K562 (cell line): ENCODE measurements around the gene HBG1. TPM values are rescaled to one million over a fixed set of nuclear protein-coding genes. Genes with fewer than 3 reads are reported as not detected.

Experiments used
- BCLAF1 ChIP-seq, 2 experiments: fragments of 450-650 bp in 1 of 2; IDR thresholded peaks; 2 replicates each; pipeline ENCODE4 v1.6.1; 2011 to 2017; ENCODE audit warnings: low read depth in 2 of 2, antibody characterized with exemption in 1 of 2, borderline replicate concordance in 1 of 2, low read length in 1 of 2, mild to moderate bottlenecking in 1 of 2, mixed read lengths in 1 of 2; ENCODE audit not compliant: control insufficient read depth in 1 of 2
- CAMTA2 ChIP-seq: fragments of 250-450 bp; sonication (Bioruptor Pico); conservative IDR thresholded peaks from 2 replicates; pipeline ENCODE4 v1.5.1; 2022
- CBFA2T2 ChIP-seq: fragments of 450-650 bp; conservative IDR thresholded peaks from 2 replicates; pipeline ENCODE4 v1.6.1; 2017; ENCODE audit warnings: mild to moderate bottlenecking
- DDX20 ChIP-seq: fragments of 450-650 bp; IDR thresholded peaks from 2 replicates; pipeline ENCODE4 v1.6.1; 2016; ENCODE audit warnings: missing genetic modification characterization, low read depth, mild to moderate bottlenecking, missing compliant biosample characterization, moderate library complexity
- EGR1 ChIP-seq: fragments of 450-650 bp; conservative IDR thresholded peaks from 2 replicates; pipeline ENCODE4 v1.6.1; 2017; ENCODE audit warnings: mild to moderate bottlenecking
- HDAC1 ChIP-seq, 2 experiments: fragments of 450-650 bp; IDR thresholded peaks; 2 replicates each; pipeline ENCODE4 v1.6.1; 2016 to 2017; ENCODE audit warnings: inconsistent platforms in 1 of 2, mild to moderate bottlenecking in 1 of 2, moderate library complexity in 1 of 2
- L3MBTL2 ChIP-seq: fragments of 450-650 bp; IDR thresholded peaks from 2 replicates; pipeline ENCODE4 v1.6.1; 2016; ENCODE audit warnings: mild to moderate bottlenecking, moderate library complexity
- MEIS2 ChIP-seq: fragments of 450-650 bp; IDR thresholded peaks from 2 replicates; pipeline ENCODE4 v1.6.1; 2014; ENCODE audit warnings: mild to moderate bottlenecking; ENCODE audit not compliant: partially characterized antibody
- NEUROD1 ChIP-seq: fragments of 150-350 bp; IDR thresholded peaks from 2 replicates; pipeline ENCODE4 v1.6.1; 2014; ENCODE audit warnings: borderline replicate concordance, low read length, low read depth; ENCODE audit not compliant: partially characterized antibody
- POLR2A ChIP-seq: fragments of 450-650 bp; conservative IDR thresholded peaks from 2 replicates; pipeline ENCODE4 v1.6.1; 2016
- RAD51 ChIP-seq: fragments of 450-650 bp; IDR thresholded peaks from 2 replicates; pipeline ENCODE4 v1.7.1; 2016; ENCODE audit warnings: low read depth, mild to moderate bottlenecking, borderline replicate concordance
- SMARCE1 ChIP-seq: fragments of 450-650 bp; IDR thresholded peaks from 2 replicates; pipeline ENCODE4 v1.7.1; 2016; ENCODE audit warnings: mild to moderate bottlenecking
- SP1 ChIP-seq: sonication (generic); formaldehyde crosslinking; IDR thresholded peaks from 2 replicates; pipeline ENCODE4 v1.8.1; 2022; ENCODE audit warnings: mild to moderate bottlenecking, missing genetic modification reagents
- SRSF3 ChIP-seq: fragments of 200-400 bp; formaldehyde crosslinking; IDR thresholded peaks from 2 replicates; pipeline ENCODE4 v1.6.1; 2016; ENCODE audit warnings: mild to moderate bottlenecking, low read length, moderate library complexity; ENCODE audit not compliant: insufficient read depth
- TAF1 ChIP-seq: IDR thresholded peaks from 2 replicates; pipeline ENCODE4 v1.6.1; 2011; ENCODE audit warnings: mild to moderate bottlenecking, low read length, moderate library complexity; ENCODE audit not compliant: insufficient read depth, control insufficient read depth, severe bottlenecking; ENCODE audit errors: extremely low read depth
- TAF15 ChIP-seq: fragments of 200-400 bp; formaldehyde crosslinking; IDR thresholded peaks from 2 replicates; pipeline ENCODE4 v1.6.1; 2017; ENCODE audit warnings: mild to moderate bottlenecking, low read depth, low read length, moderate library complexity
- TBL1XR1 ChIP-seq, 2 experiments: IDR thresholded peaks; 2 replicates each; pipeline ENCODE4 v1.6.1; 2012; ENCODE audit warnings: improper control_type of control experiment in 2 of 2, low read length in 2 of 2, mild to moderate bottlenecking in 1 of 2
- THRAP3 ChIP-seq: fragments of 450-650 bp; IDR thresholded peaks from 2 replicates; pipeline ENCODE4 v1.6.1; 2016; ENCODE audit warnings: mild to moderate bottlenecking, inconsistent platforms, borderline replicate concordance
- ZNF324 ChIP-seq: fragments of 250-450 bp; sonication (Bioruptor Pico); IDR thresholded peaks from 2 replicates; pipeline ENCODE4 v1.4.0; 2020; ENCODE audit warnings: mild to moderate bottlenecking
- ZNF444 ChIP-seq: fragments of 250-450 bp; sonication (Bioruptor Pico); IDR thresholded peaks from 2 replicates; pipeline ENCODE4 v1.4.0; 2020; ENCODE audit warnings: mild to moderate bottlenecking, moderate library complexity
- ZNF507 ChIP-seq: conservative IDR thresholded peaks from 2 replicates; pipeline ENCODE4 v1.6.1; 2017; ENCODE audit warnings: missing genetic modification characterization, missing compliant biosample characterization
- ZNF707 ChIP-seq: fragments of 250-450 bp; sonication (Bioruptor Pico); conservative IDR thresholded peaks from 2 replicates; pipeline ENCODE4 v1.8.0; 2022; ENCODE audit warnings: inconsistent platforms, mild to moderate bottlenecking, moderate library complexity
- polyA plus RNA-seq, 8 experiments: library from polyadenylated mRNA; depleted of rRNA in 4 of 8; stranded (reverse) in 5 of 8; unstranded in 3 of 8; fragments of >200 nt; fragmentation: Nextera tagmentation in 2 of 8; fragmentation: Illumina TruSeq in 1 of 8; extraction: Ambion mirVana in 2 of 8; extraction: Trizol in 1 of 8; gene quantifications; 2 replicates each; pipeline versions ENCODE4 v1.2.1 to v1.2.3, GENCODE V29; 2011 to 2014; ENCODE audit warnings: inconsistent platforms in 1 of 8, missing spikeins in 1 of 8
- total RNA-seq, 7 experiments: library from RNA; depleted of rRNA in 6 of 7; stranded (reverse); fragments of >200 nt in 6 of 7; fragmentation: Illumina TruSeq in 2 of 7; extraction: Trizol in 2 of 7; gene quantifications; 2 replicates each; pipeline versions ENCODE4 v1.2.1 to v1.2.3, GENCODE V29; 2011 to 2021; ENCODE audit warnings: low replicate concordance in 1 of 7
- TF ChIP-seq, protein P1 (sequence below): sonication (generic); formaldehyde crosslinking; IDR thresholded peaks from 2 replicates; pipeline ENCODE4 v1.9.0; 2022; ENCODE audit warnings: mild to moderate bottlenecking, missing genetic modification reagents
- TF ChIP-seq, protein P2 (sequence below): fragments of 250-450 bp; sonication (Bioruptor Pico); IDR thresholded peaks from 2 replicates; pipeline ENCODE4 v1.8.0; 2022; ENCODE audit warnings: moderate library complexity, mild to moderate bottlenecking, inconsistent platforms
- TF ChIP-seq, protein P3 (sequence below): sonication (generic); formaldehyde crosslinking; IDR thresholded peaks from 2 replicates; pipeline ENCODE4 v1.8.0; 2022; ENCODE audit warnings: mild to moderate bottlenecking, missing genetic modification reagents

The HBG1 gene
- total and polyA plus RNA-seq, 9 of the 15 experiments (the other 6 are each of a cell fraction or from before 2014, with no cell fraction given): 1,066 to 16,338 (median 4,898) TPM

GRCh38 chr11:5246772-5247471, 2.7 kb downstream of the HBG1 start (continued):
- 0 out of 2 replicates have a peak, but pooled peaks have one; percentile 38 for TF ChIP-seq L3MBTL2
- no peak for TF ChIP-seq NEUROD1
- peak in 1 of 2 experiments; percentile 16; a peak in 1 of 4 replicates for TF ChIP-seq TBL1XR1 (IDR thresholded peaks at IDR 0.05; ENCODE audit: low read length in 2 of 2)
- no peak for TF ChIP-seq ZNF707 (CRISPR knock-in tag)
- no peak for TF ChIP-seq DDX20
- no peak for TF ChIP-seq POLR2A
- TF ChIP-seq, protein P1, sequence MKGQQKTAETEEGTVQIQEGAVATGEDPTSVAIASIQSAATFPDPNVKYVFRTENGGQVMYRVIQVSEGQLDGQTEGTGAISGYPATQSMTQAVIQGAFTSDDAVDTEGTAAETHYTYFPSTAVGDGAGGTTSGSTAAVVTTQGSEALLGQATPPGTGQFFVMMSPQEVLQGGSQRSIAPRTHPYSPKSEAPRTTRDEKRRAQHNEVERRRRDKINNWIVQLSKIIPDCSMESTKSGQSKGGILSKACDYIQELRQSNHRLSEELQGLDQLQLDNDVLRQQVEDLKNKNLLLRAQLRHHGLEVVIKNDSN: no peak
- TF ChIP-seq, protein P2, sequence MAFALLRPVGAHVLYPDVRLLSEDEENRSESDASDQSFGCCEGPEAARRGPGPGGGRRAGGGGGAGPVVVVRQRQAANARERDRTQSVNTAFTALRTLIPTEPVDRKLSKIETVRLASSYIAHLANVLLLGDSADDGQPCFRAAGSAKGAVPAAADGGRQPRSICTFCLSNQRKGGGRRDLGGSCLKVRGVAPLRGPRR: no peak
- TF ChIP-seq TAF1: peak; percentile 19
- TF ChIP-seq ZNF324 (CRISPR knock-in tag): no peak
- no peak for TF ChIP-seq TAF15
- no peak for TF ChIP-seq CAMTA2
- peak; percentile 62; the same call in 1 of the 2 replicates for TF ChIP-seq ZNF444
- TF ChIP-seq MEIS2: peak; percentile 67
- TF ChIP-seq CBFA2T2: no peak
- peak in 1 of 2 experiments; percentile 3; a peak in 1 of 4 replicates for TF ChIP-seq BCLAF1 (IDR thresholded peaks at IDR 0.05; ENCODE audit: borderline replicate concordance in 1 of 2, control insufficient read depth in 1 of 2, low read depth in 2 of 2, low read length in 1 of 2)
- TF ChIP-seq, protein P3, sequence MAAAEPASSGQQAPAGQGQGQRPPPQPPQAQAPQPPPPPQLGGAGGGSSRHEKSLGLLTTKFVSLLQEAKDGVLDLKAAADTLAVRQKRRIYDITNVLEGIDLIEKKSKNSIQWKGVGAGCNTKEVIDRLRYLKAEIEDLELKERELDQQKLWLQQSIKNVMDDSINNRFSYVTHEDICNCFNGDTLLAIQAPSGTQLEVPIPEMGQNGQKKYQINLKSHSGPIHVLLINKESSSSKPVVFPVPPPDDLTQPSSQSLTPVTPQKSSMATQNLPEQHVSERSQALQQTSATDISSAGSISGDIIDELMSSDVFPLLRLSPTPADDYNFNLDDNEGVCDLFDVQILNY (CRISPR knock-in tag): no peak
- TF ChIP-seq ZNF507 (tag): no peak
- peak; percentile 30; the same call in 1 of the 2 replicates for TF ChIP-seq THRAP3
- TF ChIP-seq HDAC1 (IDR thresholded peaks at IDR 0.05): peak in 1 of 2 experiments; percentile 38; a peak in 1 of 4 replicates
- no peak; the same call in 1 of the 2 replicates for TF ChIP-seq SP1 (CRISPR knock-in tag)
- TF ChIP-seq EGR1: no peak
- no peak for TF ChIP-seq RAD51
- TF ChIP-seq SMARCE1: 0 out of 2 replicates have a peak, but pooled peaks have one; percentile 31
- no peak for TF ChIP-seq SRSF3
